Right cardiac atrium (tissue), 5 donors: ENCODE results near the gene IL32. TPM values are rescaled to one million over a fixed set of nuclear protein-coding genes. Genes with fewer than 3 reads are reported as not detected.

Source experiments
- ATAC-seq, 2 donors: fragments of 200-7000 bp; cut with Tn5 transposase; one replicate each; pipeline versions ENCODE4 v1.8.0 to v1.9.1; 2020; ENCODE audit warnings: moderate library complexity in 2 of 2, mild to moderate bottlenecking in 1 of 2
- DNase-seq, 3 donors: peaks; one replicate each; pipeline ENCODE4 v3.0.0-alpha.2; 2020
- H3K27ac ChIP-seq: one replicate; pipeline ENCODE4 v1.5.1; 2013; ENCODE audit warnings: mild to moderate bottlenecking, low read length, control low read depth, moderate library complexity
- H3K27me3 ChIP-seq: one replicate; pipeline ENCODE4 v1.6.1; 2013; ENCODE audit not compliant: control insufficient read depth, insufficient read depth
- H3K4me1 ChIP-seq: one replicate; pipeline ENCODE4 v1.6.1; 2013; ENCODE audit warnings: low read length; ENCODE audit not compliant: control insufficient read depth, insufficient read depth
- H3K4me3 ChIP-seq: one replicate; pipeline ENCODE4 v1.5.1; 2013; ENCODE audit warnings: low read length, control low read depth
- H3K9me3 ChIP-seq: one replicate; pipeline ENCODE4 v1.6.1; 2013; ENCODE audit warnings: low read length; ENCODE audit not compliant: control insufficient read depth
- WGBS: extraction: QIAGEN DNeasy Blood & Tissue Kit; methylation state at CpG from one replicate; pipeline ENCODE4 v1.1.7; 2013; 5-methylcytosine and 5-hydroxymethylcytosine counted together
- intact Hi-C, 4 donors: fragments of 100-400 bp; cut with DNase I; formaldehyde crosslinking; loops; one replicate each; pipeline versions ENCODE4 v1.11.0 to v1.14.0; 2022 to 2023
- polyA plus RNA-seq: library from polyadenylated mRNA; stranded (reverse); fragments of 200-250 nt; gene quantifications from one replicate; pipeline ENCODE4 v1.2.3, GENCODE V29; 2013
- total RNA-seq, 4 donors: library from RNA; stranded (reverse); fragmentation: NEBNext Ultra II Directional; extraction: Animal tissue kit (Norgen Biotek cat#: 25700); gene quantifications; one replicate each; pipeline ENCODE4 v1.2.1, GENCODE V29; 2021
- donor health status: healthy with polysubstance abuse.
- donor health status: DM: no; HTN: yes; CAD: no.
- donor health status: DM: no; HTN: no; CAD: no.
- donor health status: DM: no; HTN: yes; CAD: no; lungs with severe emphysema.
- donor health status: DM: yes; HTN: yes; CAD: no.

The IL32 gene
- total and polyA plus RNA-seq, 5 donors = 27.5 to 62.8 (median 37.8) TPM

DNA sequence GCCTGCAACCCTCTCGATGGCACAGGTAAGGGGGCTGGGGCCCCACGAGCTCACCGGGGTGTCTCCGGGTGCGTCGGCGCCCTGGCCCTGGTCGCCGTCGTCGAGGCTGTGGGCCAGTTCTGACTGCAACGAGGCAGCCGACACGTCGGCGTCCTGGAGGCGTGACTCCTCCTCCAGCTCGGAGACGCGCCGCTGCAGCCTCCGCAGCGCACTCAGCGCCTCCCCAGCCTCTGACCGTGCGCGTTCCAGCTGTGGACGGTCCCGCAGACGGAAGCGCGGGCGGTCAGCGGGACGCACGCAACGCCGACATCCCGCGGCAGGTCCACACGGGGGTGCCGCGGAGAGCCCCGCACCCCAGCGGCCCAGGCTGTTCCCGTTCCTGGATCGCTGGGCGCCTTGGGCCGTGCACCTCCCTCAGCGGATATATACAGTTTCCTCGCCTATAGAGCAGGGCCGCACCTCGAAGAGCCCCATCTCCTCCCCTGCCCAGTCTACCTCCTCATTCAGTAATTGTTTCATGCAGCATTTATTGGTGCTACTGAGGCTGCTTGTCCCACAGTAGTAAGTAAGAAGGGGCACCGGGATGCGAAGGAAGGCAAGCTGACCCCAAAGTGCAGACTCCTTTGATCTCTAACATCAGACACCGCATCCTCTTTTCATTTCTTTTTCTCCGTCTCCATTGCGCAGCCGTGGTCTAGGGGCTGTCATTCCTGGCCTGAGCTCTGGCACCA lies 35.8 kb upstream of the IL32 start:
- H3K9me3 ChIP-seq = no peaks in the 10 kb centered on the region
- H3K4me1 ChIP-seq = no peaks in the 10 kb centered on the region
- no peak overlapping the region for H3K4me3 ChIP-seq
- ATAC-seq (peak in 1 of 2 donors; percentile 10), DNase-seq (peak in 1 of 3 donors; percentile 75)
- H3K27ac ChIP-seq = no peak overlapping the region
- intact Hi-C loops = no loop called here
- WGBS = 11% methylated on average over 59 of the region's 59 CpGs
- no peaks in the 10 kb centered on the region for H3K27me3 ChIP-seq

DNA sequence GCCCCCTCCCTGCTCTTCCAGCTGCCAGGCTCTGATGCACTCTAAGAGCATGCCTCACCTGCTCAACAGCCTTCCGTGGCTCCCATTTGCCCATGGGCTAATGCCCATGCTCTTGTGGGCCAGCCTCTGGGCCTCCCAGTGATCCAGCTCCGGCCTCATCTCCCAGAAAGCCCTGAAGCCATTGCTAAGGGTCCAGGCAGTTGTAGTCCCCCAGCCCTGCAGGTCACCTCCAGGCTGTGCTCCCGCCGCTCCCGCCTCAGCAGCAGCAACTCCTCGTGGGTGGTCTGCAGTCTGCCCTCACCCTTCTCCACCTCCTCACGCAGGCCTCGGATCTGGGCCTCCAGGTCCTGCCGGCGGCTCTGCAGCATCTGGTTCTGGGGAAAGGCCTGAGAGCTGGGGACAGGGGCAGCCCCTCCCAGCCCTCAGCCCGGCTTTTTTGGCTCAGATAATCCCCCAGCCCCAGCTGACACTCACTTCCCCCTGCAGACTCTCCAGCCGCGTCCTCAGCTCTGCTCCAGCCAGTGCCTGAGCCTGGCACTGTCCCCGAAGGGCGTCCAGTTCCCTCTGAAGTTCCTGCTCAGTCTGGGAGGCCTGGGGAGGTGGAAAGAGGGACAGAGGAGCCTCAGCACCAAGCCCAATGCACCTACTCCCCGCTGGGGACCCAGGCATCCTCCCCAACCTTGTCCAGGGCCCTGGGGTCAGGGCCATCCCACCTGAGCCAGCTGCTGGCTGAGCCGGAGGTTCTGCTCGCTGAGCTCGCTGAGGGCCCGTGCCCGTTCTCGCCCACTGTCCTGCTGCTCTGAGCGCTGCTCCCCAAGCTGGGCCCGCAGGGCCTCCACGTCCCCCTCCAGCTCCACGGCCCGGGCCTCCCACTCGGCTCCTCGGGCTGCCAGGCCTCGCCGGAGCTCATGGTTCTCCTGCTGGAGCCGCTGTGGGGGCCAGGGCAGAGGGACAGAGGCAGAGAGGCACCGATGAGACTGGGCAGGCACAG lies 34.9 kb upstream of the IL32 start:
- intact Hi-C loops = no loop called here
- H3K9me3 ChIP-seq = no peaks in the 10 kb centered on the region
- H3K4me3 ChIP-seq = no peak overlapping the region
- no peak overlapping the region for H3K27ac ChIP-seq
- ATAC-seq (no peak), DNase-seq (no peak)
- 82% methylated on average over 33 of the region's 33 CpGs for WGBS
- no peaks in the 10 kb centered on the region for H3K27me3 ChIP-seq
- no peaks in the 10 kb centered on the region for H3K4me1 ChIP-seq

- Histone ChIP-seq H3K4me1 (no peaks in the 10 kb centered on the region), H3K27me3 (no peaks in the 10 kb centered on the region), H3K4me3 (no peak overlapping the region), H3K9me3 (no peaks in the 10 kb centered on the region), H3K27ac (no peak overlapping the region)
- intact Hi-C loops = no loop called here
- WGBS = 41% methylated on average over 7 of the region's 7 CpGs
- no peak for ATAC-seq
- DNase-seq = peak in 1 of 3 donors; percentile 5
Measured at GRCh38 chr16:3032624-3033023, 32.8 kb upstream of the IL32 start.

GRCh38 chr16:3035289-3035971 lies 30.0 kb upstream of the IL32 start:
- DNase-seq (peak in 1 of 3 donors; percentile 34), ATAC-seq (no peak)
- no peak overlapping the region for H3K27ac ChIP-seq
- intact Hi-C loops = no loop called here
- H3K4me3 ChIP-seq = no peak overlapping the region
- 40% methylated on average over 19 of the region's 19 CpGs for WGBS
- H3K9me3 ChIP-seq = no peaks in the 10 kb centered on the region
- no peaks in the 10 kb centered on the region for H3K27me3 ChIP-seq
- no peaks in the 10 kb centered on the region for H3K4me1 ChIP-seq

- DNase-seq (peak in 1 of 3 donors; percentile 39), ATAC-seq (peak in 1 of 2 donors; percentile 6)
- no peaks in the 10 kb centered on the region for H3K4me1 ChIP-seq
- no peak overlapping the region for H3K4me3 ChIP-seq
- H3K9me3 ChIP-seq = no peaks in the 10 kb centered on the region
- H3K27me3 ChIP-seq = no peaks in the 10 kb centered on the region
- intact Hi-C loops = no loop called here
- 3% methylated on average over 40 of the region's 40 CpGs for WGBS
- H3K27ac ChIP-seq = no peak overlapping the region
Measured at GRCh38 chr16:3035972-3036725, 29.3 kb upstream of the IL32 start.

DNA sequence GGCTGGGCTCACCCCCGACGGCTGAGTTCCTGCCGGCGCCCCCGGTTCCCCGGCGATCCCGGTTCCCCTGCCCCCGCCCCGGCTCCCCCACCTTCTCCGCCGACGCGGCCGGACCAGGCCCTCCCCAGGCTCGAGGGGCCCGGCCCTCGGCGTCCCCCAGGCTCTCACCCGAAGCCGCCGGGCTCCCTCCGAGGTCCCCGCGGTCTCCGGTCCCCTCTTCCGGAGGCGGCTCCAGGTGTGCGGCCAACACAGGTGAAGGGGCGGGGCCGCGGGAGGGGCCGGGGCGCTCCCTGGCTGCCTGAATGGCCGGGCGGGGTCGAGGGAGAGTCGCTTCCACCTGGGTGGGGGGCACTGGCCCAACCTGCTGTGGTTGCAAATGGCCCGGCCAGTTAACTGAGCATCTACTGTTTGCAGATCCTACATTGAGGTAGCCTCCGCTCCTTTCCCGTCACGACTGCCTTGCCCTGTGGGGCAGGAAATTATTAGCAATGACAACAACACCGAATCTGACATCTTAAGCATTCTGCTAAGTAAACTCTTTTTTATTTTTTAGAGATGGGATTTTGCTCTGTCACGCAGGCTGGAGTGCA lies 28.6 kb upstream of the IL32 start, which contains the start of gene BICDL2:
Gene BICDL2, minus strand, starts transcription at position 219 of the 590 bp plus-strand sequence. CDS start 1,448 bp downstream, outside the sequence.
- Histone ChIP-seq H3K4me1 (no peaks in the 10 kb centered on the region), H3K9me3 (no peaks in the 10 kb centered on the region), H3K4me3 (no peak within 1 kb of the TSS), H3K27ac (no peak within 1 kb of the TSS), H3K27me3 (no peaks in the 10 kb centered on the region)
- WGBS = 6% methylated on average over 44 of the region's 44 CpGs
- intact Hi-C loops = no loop called here
- ATAC-seq (no peak), DNase-seq (no peak)

GRCh38 chr16:3038256-3038655 lies 27.2 kb upstream of the IL32 start:
- 41% methylated on average over 11 of the region's 11 CpGs for WGBS
- intact Hi-C loops = no loop called here

GRCh38 chr16:3038896-3039295 lies 26.5 kb upstream of the IL32 start:
- 80% methylated on average over 5 of the region's 5 CpGs for WGBS
- Histone ChIP-seq H3K9me3 (no peaks in the 10 kb centered on the region), H3K4me1 (no peaks in the 10 kb centered on the region), H3K27me3 (no peaks in the 10 kb centered on the region), H3K27ac (no peak overlapping the region), H3K4me3 (no peak overlapping the region)
- intact Hi-C loops = no loop called here
- peak in 1 of 3 donors; percentile 9 for DNase-seq
- peak in 1 of 2 donors; percentile 10 for ATAC-seq

More at GRCh38 chr16:3038256-3038655, 27.2 kb upstream of the IL32 start:
- H3K27ac ChIP-seq = no peak overlapping the region
- H3K27me3 ChIP-seq = no peaks in the 10 kb centered on the region
- ATAC-seq (no peak), DNase-seq (peak in 1 of 3 donors; percentile 22)
- no peaks in the 10 kb centered on the region for H3K4me1 ChIP-seq
- H3K4me3 ChIP-seq = no peak overlapping the region
- H3K9me3 ChIP-seq = no peaks in the 10 kb centered on the region

GRCh38 chr16:3042376-3042775 lies 23.1 kb upstream of the IL32 start:
- H3K27me3 ChIP-seq = no peaks in the 10 kb centered on the region
- intact Hi-C loops = no loop called here
- 91% methylated on average over 3 of the region's 3 CpGs for WGBS
- H3K9me3 ChIP-seq = no peaks in the 10 kb centered on the region
- no peak overlapping the region for H3K4me3 ChIP-seq
- ATAC-seq (no peak), DNase-seq (no peak)
- H3K4me1 ChIP-seq = no peaks in the 10 kb centered on the region
- H3K27ac ChIP-seq = no peak overlapping the region

DNA sequence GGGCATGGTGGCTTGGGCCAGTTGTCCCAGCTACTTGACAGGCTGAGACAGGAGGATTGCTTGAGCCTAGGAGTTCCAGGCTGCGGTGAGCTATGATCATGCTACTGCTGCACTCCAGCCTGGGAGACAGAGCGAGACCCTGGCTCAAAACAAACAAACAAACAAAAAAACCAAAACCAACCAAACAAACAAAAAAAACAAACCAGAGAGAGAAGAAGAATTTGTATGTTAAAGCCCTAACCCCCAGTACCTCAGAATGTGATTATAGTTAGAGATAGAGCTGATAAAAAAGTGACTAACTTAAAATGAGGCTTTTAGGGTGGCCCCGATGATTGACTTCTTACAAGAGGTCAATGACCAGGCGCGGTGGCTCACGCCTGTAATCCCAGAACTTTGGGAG lies 20.7 kb upstream of the IL32 start:
- 91% methylated on average over 6 of the region's 6 CpGs for WGBS
- intact Hi-C loops = no loop called here
- H3K4me1 ChIP-seq = no peaks in the 10 kb centered on the region

More for the DNA sequence above, 20.7 kb upstream of the IL32 start:
- Histone ChIP-seq H3K9me3 (no peaks in the 10 kb centered on the region), H3K27me3 (no peaks in the 10 kb centered on the region), H3K27ac (no peak overlapping the region), H3K4me3 (no peak overlapping the region)
- DNase-seq (no peak), ATAC-seq (no peak)
